GM10847 (cell line): ENCODE data around the gene C2orf81.

Source experiments
- POLR2A ChIP-seq: IDR thresholded peaks from 2 replicates; pipeline ENCODE4 v1.6.1; 2011; ENCODE audit not compliant: insufficient read length; ENCODE audit errors: extremely low read depth

Gene C2orf81

DNA sequence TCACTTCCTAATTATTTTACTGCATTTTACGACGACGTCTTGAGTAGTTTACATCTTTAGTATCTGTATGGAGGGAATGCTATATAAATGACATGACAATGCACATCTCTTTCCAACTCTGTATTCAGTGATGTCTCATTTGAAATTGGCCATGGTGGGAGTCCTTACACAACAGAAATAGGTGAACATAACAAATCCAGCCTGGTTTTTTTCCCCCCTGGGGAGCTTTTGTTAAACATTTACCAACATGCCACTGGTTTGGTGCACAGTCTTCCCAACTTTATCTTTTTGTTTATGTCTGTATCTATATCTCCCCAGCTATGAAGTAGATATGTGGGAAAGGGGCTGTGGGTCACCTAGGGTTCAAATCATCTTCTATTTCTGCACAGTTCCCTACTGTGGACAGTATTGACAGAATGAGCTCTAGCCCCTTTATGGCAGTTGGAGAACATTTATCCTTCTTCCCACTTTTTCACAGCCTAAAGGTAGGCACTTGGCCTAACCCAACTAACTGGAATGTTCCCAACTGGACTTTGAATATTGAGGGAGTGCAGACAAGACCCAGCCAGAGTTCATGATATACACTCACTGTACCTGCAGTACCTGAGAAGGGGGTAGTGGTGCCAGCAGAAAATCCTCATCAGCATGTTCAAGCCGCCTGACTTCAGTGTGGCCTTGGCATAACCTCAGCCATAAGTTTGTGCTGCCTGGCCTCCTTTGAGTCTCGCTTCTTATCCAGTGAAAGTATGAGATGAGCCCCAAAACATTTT, 26.0 kb upstream of the C2orf81 start:
- TF ChIP-seq POLR2A = no peak

DNA sequence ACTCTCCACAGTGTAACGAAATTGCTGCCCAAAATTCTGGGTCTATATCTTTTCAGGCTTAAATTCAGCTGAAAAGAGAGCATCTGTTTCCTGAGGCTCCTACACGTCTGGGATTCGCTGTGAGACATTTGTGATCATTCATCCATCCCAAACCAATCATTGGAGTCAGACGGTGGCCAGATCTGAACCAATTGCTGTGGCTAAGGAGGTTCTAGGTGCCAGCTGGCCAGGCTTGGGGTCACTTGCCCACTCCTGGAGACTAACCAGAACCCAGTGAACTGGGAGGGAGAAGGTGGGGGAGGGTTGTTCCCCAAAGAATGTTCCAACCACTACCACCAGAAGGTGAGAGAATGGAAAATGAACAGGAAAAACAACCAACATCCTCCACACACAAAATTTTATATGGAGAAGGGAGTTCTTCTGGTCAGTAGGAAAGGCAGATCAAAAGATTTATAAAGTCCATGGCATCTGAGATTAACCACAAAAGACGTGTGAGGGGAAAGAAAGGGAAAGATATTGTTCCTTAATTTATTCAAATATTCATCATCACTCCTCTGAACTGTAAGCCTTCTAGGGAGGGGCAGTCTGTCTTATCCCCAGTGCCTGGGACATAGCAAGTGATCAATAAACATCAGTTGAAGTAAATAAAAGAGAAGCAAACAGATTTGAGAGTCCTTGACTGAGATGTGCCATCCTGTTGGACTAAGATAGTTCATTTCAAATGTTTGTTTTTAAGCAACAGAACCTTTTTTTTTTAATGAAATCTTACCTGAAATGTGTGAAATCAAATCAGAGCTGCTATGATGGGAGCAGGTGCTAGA, 23.3 kb upstream of the C2orf81 start:
- TF ChIP-seq POLR2A = no peak

DNA sequence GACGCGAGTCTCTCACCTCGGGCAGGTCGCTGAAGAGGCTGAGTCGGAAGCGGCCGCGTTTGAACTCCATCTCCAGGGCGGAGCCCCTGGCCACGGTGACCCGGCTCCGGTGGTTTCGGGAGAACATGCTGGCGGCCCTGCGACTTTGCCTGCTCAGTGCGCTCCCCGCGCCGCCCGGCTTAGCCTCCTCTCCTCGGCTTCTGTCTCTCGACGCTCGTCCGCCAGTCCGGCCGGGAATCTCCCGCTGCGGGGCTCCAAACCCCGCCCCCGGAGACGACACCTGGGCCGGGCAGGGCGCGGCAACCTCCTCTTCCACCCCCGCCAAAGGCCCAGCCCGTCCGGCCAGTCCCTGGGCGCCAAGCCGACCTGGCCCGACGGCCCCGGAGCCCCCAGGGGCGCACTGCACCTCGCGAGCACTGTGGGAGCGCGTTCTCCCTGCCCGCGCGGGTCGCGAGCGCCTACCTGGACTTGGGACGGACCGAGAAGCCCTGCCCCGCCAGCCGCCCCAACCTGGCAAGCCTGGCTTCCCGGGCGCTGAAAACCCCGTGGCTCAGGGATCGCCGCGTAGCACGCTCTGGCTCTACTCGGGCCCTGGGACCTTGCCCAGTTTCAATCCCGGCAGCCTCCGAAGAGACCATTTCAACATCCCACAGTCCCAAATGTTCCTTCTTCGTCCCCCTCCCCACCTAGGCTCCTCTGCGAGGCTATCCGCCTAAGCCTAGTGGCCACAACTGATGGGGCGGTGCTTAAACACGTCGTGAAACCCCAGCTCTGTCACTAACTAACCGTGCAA, 20.5 kb upstream of the C2orf81 start, which contains the start of gene RTKN:
RTKN (minus strand) TSS at position 248 of the 793 bp plus-strand sequence; CDS start at position 127, 121 bp downstream.
- TF ChIP-seq POLR2A = peak; percentile 2

DNA sequence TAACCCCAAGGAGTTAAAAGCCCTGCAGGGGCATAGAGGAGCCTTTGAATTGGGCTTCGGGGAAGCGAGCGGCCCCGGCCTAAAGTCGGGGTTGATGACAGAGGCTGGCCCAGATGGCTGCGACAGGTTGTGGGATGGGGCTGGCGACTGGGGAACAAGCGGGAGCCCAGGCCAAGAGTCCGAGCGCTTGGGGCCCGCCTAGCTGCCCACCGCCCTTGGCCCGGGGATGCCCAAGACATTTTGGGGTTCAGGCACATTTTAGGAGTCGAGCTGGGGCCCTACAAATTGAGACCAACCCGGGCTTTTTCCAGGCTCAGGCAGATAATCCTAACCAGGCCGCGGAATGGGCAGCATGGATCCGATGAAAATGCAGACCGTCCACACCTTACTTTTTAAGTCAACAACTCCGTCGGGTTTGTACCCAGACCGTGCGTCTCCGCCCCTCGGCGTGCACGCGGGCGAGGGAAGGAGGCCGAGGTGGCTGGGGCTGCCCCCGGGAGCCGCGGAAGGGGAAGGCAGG, 19.8 kb upstream of the C2orf81 start:
- no peak for TF ChIP-seq POLR2A

DNA sequence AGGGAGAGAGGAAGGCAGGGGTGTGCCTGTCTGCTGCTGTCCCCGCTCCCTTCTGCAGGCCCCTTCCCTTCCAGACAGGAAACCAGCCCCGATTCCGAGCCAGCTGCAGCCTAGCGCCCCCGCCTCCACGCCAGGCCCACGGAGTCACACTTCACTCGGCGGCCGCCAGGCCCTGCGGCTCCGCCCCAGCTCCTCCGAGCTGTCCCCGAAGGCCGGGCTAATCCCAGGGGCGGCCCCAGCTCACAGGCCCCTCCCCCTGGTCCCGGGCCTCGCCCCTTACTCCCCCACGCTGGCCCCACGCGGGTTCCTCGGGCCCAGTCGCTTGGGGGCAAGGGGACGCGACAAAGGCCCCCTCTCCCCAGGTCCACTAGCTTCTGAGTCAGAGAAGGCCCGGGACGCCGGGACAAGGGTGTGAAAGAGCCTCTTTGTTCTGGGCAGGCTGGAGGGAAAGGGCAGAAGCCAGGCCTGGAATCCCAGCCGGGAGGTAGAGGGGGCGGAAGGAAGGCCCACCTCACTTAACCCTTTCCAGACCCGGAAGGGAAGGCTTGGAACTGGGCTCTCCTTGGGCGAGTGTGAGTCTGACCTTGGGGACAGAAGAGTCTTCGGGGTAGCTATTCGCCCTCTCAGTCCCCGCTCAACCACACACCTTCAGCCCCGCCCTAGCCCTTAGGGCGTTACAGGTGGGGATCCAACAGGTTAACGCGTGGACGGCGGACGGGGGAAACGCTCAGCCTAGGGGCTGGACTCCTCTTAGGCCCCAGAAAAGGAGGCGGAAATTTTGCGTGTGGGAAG, 19.2 kb upstream of the C2orf81 start:
- no peak for TF ChIP-seq POLR2A

- no peak for TF ChIP-seq POLR2A
These were observed 18.5 kb upstream of the C2orf81 start for GRCh38 chr2:74439803-74440377.

- no peak for TF ChIP-seq POLR2A
These were observed 18.0 kb upstream of the C2orf81 start for GRCh38 chr2:74439373-74439772.

DNA sequence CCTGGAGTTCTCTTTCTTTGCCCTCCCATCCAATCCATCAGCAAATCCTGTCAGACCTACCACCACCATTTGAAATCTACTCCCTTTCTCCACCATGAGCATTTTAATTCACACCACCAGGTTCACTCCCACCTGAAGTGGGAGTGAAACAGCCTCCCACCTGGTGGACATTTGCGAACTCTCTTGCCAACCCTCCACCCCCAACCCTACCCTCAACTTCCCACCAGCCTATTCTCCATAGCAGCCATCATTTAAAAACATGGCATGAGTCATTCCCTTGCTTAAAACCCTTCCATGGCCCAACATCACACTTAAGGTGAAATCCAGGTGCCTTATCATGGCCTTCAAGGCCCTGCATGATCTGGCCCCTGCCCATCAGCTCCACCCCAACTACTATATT, 16.8 kb upstream of the C2orf81 start:
- TF ChIP-seq POLR2A = no peak

GRCh38 chr2:74436848-74437695, 15.7 kb upstream of the C2orf81 start:
- TF ChIP-seq POLR2A = no peak

GRCh38 chr2:74436111-74436805, 14.8 kb upstream of the C2orf81 start:
- no peak for TF ChIP-seq POLR2A

DNA sequence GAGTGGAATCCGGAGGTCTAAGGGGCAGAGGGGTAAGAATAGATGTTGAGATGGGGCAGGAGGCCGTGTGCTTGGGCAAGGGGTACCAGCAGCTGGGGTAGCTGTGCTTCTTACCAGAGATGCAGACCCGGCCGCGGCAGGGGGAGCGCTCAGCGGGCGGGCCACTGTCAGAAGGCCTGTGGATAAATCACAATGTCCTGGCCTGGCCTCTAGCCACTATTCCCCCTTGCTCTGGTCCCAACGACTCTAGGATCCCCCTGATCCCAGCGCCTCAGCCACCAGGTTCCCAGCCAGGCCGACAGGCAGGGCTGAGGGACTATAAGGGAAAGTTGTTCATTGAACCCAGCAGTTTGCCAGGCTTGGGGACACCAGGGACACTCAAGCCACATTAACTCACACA, 9.1 kb upstream of the C2orf81 start:
- TF ChIP-seq POLR2A = no peak

DNA sequence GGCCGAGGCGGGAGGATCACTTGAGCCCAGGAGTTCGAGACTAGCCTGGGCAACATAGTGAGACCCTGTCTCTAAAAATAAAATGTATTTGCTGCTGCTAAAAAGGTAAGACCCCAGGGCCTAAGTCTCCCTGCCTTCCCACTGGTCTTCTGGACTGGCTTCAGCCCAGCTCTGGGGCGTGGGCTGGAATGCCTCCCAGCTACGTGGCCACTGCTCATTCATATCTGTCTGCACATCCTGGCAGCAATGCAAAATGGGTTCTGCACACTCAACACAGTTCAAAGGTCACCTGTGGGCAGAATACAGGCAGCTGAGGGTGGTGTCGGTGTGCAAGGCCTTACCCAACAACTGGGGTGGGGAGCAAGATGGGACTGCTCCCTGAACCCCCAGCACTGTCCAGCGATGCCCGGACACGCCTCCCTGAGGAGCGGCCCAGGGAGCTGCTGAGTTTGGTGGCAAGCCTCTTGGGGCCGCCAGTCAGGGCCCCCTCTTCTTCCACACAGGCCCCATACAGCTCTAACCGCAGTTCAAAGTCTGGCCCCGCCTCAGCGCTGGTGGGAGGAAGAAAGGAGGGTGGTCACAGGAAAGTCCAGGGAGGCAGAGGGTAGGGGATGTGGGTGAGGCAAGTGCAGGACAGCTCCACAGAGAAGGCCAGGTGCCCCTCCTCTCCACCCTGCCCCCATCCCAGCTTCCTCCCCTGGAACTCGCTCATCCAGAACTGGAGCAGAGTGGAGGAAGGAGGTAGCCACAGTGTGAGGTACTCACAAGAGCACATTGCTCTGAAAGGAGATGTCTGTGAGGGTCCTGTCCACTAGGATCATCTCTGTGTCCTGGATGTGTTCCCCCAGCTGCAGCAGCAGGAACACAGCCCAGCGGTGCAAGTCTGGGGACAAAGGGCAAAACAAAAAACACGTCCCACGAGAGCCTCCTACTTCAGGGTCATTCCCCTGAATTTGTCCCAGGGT, 8.3 kb upstream of the C2orf81 start:
- TF ChIP-seq POLR2A = no peak

- no peak for TF ChIP-seq POLR2A
These were observed 7.3 kb upstream of the C2orf81 start for GRCh38 chr2:74428675-74429074.
